GM10266 (cell line): Measurements from ENCODE around the gene DLL3.

ENCODE experiments used
- DNase-seq: peaks from one replicate; pipeline ENCODE4 v3.0.0; 2012; ENCODE audit errors: extremely low spot score
- TF ChIP-seq, protein P1 (sequence below): IDR thresholded peaks from 2 replicates; pipeline ENCODE4 v1.5.1; 2012; ENCODE audit warnings: mild to moderate bottlenecking, low read depth; ENCODE audit not compliant: control insufficient read depth, insufficient read depth; ENCODE audit errors: missing control alignments

The DLL3 gene

DNA sequence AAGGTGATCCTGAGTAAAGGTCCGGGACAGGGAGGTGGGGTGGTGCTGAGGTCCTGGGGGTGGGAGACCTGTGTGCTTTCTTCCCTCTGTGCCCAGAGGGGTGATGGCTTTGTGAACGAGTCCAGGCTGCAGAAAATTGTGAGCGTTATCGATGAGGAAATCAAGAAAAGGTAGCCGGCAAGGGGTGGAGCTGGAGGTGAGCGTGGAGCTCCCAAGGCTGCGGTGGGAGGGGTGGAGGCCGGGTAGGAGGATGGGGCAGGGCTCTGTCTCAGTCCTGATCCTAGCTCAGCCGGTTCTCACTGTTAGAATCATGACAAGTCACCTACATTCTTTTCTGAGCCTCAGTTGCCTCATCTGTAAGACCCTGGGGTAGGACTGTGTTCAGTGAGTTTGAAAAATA, 20.2 kb downstream of the DLL3 start:
- TF ChIP-seq, protein P1, sequence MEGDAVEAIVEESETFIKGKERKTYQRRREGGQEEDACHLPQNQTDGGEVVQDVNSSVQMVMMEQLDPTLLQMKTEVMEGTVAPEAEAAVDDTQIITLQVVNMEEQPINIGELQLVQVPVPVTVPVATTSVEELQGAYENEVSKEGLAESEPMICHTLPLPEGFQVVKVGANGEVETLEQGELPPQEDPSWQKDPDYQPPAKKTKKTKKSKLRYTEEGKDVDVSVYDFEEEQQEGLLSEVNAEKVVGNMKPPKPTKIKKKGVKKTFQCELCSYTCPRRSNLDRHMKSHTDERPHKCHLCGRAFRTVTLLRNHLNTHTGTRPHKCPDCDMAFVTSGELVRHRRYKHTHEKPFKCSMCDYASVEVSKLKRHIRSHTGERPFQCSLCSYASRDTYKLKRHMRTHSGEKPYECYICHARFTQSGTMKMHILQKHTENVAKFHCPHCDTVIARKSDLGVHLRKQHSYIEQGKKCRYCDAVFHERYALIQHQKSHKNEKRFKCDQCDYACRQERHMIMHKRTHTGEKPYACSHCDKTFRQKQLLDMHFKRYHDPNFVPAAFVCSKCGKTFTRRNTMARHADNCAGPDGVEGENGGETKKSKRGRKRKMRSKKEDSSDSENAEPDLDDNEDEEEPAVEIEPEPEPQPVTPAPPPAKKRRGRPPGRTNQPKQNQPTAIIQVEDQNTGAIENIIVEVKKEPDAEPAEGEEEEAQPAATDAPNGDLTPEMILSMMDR: no peak
- no peak for DNase-seq

DNA sequence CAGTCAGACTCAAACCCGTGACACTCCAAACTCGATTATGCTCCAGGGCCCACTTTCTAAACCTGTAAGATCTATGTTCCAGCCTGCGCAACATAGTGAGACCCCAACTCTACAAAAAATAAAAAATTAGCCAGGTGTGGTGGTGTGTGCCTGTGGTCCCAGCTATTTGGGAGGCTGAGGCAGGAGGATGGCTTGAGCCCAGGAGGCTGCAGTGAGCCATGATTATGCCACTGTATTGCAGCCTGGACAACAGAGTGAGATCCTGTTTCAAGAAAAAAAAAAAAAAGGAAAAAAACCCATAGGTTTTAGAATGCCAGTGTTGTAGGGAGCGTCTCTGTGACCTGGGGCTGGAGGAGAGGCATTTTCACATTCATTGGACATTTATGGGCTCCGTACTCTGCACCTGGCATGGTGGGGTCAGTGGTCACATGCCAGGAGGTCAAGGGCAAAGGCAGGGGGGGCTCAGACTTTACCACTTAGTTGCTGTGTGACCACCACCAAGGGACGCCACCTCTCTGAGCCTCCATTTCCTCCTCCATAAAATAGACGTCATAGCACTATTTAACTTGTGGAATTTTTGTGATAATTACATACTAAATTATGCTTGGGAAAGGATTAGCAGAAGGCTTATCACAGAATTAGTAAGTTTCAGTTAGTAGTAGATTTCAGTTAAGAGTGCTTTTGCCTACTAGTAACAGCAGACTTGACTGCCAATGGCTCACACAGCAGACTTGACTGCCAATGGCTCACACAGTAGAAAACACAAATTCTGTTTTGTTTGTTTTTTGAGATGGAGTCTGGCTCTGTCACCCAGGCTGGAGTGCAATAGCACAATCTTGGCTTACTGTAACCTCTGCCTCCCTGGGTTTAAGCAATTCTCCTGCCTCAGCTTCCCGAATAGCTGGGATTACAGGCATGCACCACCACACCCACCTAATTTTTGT, 22.1 kb downstream of the DLL3 start:
- TF ChIP-seq, protein P1: no peak

DNA sequence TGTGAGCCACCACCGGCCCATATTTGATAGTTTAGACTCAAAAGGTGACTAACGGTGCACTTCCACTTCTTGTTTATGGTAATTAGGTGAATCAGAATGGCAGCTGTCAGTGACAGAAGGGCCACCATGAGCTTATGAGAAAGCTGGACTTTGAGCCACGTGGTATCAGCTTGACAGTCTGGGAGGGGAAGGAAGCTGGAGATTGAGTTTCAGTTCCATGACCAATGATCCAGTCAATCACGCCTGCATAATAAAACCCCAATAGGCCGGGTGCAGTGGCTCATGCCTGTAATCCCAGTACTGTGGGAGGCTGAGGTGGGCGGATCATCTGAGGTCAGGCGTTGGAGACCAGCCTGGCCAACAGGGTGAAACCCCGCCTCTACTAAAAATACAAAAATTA, 25.7 kb downstream of the DLL3 start:
- TF ChIP-seq, protein P1: no peak
- no peak for DNase-seq

More for the DNA sequence above, 22.1 kb downstream of the DLL3 start:
- no peak for DNase-seq

DNA sequence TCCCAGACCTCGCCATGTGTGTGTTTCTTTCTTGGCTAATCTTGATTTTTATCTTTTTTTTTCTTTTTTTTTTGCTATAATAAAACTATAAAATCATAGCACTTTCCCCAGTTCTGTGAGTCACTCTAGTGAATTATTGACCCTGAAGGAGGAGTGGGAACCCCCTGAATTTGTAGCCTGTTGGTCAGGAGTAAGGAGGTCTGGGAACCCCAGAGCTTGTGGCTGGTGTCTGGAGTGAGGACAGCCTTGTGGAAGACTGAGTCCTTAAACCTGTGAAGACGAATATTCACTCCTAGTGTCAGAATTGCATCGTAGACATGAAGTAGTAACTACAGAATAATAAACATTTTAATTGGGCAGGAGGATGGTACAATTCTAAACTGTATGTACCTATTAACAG, 26.5 kb downstream of the DLL3 start:
- DNase-seq: no peak
- TF ChIP-seq, protein P1: no peak

DNA sequence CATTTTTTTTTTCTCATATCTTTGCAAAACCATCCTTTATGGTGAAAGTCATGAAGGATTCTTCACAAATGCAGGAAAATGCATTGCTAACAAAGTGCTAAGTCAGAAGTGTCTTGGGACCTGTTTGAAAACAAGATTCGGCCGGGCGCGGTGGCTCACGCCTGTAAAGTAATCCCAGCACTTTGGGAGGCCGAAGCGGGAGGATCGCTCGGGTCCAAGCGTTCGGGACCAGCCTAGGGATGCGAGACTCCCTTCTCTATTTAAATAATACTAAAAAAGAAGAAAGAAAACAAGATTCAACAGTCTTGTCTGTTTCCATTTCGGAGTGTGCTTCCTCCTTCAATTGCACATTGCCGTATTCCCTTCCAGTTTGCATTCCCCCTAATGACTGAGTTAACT, 33.1 kb downstream of the DLL3 start:
- DNase-seq: no peak
- TF ChIP-seq, protein P1: no peak

DNA sequence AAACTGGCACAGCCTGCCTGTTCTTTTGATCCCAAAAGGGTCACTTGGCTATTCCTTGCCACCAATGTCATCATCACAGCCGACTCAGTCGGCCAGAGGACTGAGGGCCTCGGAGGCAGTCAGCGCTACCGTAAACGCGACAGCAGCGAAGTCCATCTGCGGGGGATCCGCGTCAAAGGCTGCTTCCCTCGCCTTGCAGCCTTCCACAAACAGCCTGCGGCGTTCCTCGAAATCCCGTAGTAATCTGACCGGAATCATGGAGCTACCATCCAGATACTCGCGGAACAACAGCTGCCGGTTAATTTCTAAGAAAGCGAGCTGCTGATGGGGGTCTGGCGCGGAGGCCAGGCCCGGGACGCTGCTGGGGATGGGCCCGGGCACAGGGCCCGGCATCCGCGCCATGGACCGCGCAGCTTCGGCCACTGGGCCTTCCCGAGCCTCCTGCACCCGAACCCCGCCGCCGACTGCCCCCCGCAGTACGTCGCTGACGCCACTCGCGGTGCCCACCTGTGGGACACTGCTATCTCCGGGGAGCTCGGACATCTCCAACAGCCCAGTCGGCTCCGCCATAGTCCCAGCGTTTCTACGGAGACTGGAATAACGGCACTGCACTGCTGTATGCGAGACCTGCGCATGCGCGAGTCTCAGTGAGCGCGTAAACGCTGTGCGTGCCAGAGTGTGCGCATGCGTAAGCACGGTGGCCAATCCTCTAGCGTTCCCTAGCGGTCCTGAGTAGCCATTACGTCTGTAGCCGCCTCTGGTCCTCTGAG, 33.7 kb downstream of the DLL3 start, which contains the start of gene EID2B:
TSS of gene EID2B (minus strand) at position 620 of the 770 bp plus-strand sequence. CDS start at position 570, 50 bp downstream.
- DNase-seq: peak; percentile 98
- TF ChIP-seq, protein P1: peak; percentile 99
